IPS DF 4.7 (cell line): ENCODE results near the gene SH2D3A.
"Not testable (repeated sequence)": the region's sequence is repeated elsewhere in the genome, so short reads cannot be mapped to it uniquely, and the experiment has no call there.

Experiments
- DNase-seq: peaks from one replicate; pipeline ENCODE4 v3.0.0-alpha.2; 2013; ENCODE audit warnings: low spot score; ENCODE audit errors: extremely low read depth

SH2D3A gene

GRCh38 chr19:6790194-6791128, 23.2 kb upstream of the SH2D3A start:
- no peak for DNase-seq

- DNase-seq = no peak
Observed at GRCh38 chr19:6788896-6789295, 21.7 kb upstream of the SH2D3A start.

GRCh38 chr19:6787393-6787792, 20.2 kb upstream of the SH2D3A start:
- no peak for DNase-seq

- no peak for DNase-seq
Observed at GRCh38 chr19:6779206-6779605, 12.0 kb upstream of the SH2D3A start.

GRCh38 chr19:6778386-6778785, 11.2 kb upstream of the SH2D3A start:
- DNase-seq = no peak

GRCh38 chr19:6777434-6777833, 10.2 kb upstream of the SH2D3A start:
- DNase-seq = no peak

GRCh38 chr19:6776999-6777398, 9.8 kb upstream of the SH2D3A start:
- DNase-seq = no peak

GRCh38 chr19:6776045-6776444, 8.8 kb upstream of the SH2D3A start:
- DNase-seq = not testable (repeated sequence)

- no peak for DNase-seq
Observed at GRCh38 chr19:6774821-6775707, 7.8 kb upstream of the SH2D3A start.

GRCh38 chr19:6773323-6773931, 6.2 kb upstream of the SH2D3A start:
- DNase-seq = no peak

GRCh38 chr19:6772866-6773322, 5.7 kb upstream of the SH2D3A start:
- no peak for DNase-seq

GRCh38 chr19:6772028-6772865, 5.0 kb upstream of the SH2D3A start, which contains the start of gene VAV1:
Gene VAV1, plus strand, starts transcription at chr19:6772708. Its CDS starts 100 bp downstream, at chr19:6772808.
- DNase-seq = no peak

GRCh38 chr19:6771648-6772027, 4.4 kb upstream of the SH2D3A start:
- DNase-seq = not testable (repeated sequence)

- no peak for DNase-seq
Observed at GRCh38 chr19:6769006-6769619, 1.9 kb upstream of the SH2D3A start.

GRCh38 chr19:6768236-6768785, 1.1 kb upstream of the SH2D3A start:
- no peak for DNase-seq

GRCh38 chr19:6767081-6767356, 216 bp downstream of the SH2D3A start:
- DNase-seq = no peak

- no peak for DNase-seq
Observed at GRCh38 chr19:6766357-6767080, 716 bp downstream of the SH2D3A start.

- no peak for DNase-seq
Observed at GRCh38 chr19:6765738-6766356, 1.4 kb downstream of the SH2D3A start.

GRCh38 chr19:6762253-6762797, 4.9 kb downstream of the SH2D3A start:
- not testable (repeated sequence) for DNase-seq
